Pulmonary artery endothelial cell (primary cell): ENCODE measurements around the gene NUP210L. TPM values are rescaled to one million over a fixed set of nuclear protein-coding genes. Genes with fewer than 3 reads are reported as not detected.

ENCODE experiments used
- DNase-seq: peaks from one replicate; pipeline ENCODE4 v3.0.0-alpha.2; 2011; ENCODE audit warnings: low read depth, low spot score
- total RNA-seq: library from RNA; depleted of rRNA; stranded (reverse); fragments of >200 nt; gene quantifications from 2 replicates; pipeline ENCODE4 v1.2.3, GENCODE V29; 2014

Gene NUP210L
- total RNA-seq, 1 donor from 2014 or later: 0.07 TPM

DNA sequence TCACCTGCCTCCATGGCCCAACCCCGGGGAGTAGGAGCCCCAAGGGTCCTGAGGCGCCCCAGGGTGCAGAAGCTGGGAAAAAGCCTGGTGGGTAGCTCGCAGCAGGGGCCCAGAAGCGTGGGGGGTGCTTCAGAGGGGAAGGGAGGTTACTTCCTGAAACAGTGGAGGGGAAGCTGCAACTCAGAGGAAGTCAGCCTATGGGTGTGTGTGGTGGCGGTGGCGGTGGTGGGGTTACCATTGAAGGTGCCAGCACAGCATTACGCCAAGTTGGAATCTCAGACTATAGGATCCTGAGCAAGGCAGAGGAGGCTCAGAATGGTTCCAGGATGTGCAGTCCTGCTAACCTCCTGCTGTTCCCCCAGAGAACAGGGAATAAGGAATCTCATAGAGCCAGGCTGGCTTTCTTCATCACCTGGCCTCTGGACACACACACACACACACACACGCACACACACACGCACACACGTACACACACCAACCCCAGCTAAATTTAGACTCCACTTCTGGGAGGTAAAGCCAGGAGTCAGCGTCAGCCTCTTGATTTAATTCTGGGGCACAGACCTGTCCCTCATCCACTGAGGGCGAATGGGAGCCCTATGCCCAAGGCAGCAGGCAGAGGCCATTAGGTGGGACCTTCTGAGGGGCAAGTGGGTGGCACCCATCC, 209.6 kb downstream of the NUP210L start:
- DNase-seq: no peak

DNA sequence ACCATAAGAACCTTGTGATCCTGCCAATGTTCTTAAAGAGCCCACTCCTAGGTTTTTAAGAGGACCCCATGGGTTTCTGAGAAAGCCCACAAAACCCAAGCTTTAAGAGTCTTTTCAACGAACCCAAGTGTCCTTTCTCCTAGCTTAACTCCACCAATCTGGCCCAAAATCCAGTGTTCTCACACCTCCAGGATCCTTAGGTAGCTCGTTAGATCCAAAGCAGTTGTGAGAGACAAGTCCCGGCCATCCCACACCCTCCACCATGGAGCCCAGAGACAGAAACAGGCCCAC, 210.1 kb downstream of the NUP210L start:
- DNase-seq: no peak

- no peak for DNase-seq
Observed at GRCh38 chr1:153944005-153944826, 210.7 kb downstream of the NUP210L start.

DNA sequence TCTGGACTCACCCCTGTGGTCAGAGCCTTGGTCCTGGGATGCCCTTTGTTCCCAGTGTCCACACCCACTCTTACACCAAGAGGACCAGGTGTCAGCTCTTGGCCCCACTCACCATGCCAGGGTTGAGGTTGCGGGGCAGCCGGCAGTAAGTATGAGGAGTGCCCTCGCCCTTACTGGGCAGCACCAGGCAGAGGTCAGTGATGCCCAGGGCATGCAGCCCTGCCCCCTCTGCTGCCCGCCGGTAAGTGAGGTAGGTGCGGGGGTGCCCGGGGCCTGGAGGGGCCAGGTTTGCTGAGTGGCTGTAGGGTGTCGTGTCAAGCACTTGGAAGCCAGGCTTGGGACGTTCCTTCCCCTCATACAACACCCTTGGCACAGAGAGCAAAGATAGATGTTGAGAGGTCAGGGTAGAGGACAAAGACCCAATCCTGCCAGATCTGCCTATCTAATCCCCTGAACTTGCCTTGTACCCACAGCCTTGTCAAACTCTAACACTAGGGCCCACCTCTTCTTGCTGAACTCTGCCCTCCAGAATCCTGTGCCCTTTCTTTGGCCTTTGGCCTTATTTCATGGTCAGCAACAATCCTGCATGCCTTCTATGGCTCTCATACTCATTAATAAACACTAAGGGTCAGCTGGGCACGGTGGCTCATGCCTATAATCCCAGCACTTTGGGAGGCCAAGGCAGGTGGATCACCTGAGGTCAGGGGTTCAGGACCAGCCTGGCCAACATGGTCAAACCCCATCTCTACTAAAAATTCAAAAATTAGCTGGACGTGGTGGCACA, 211.9 kb downstream of the NUP210L start:
- DNase-seq: no peak

Other genes with a start within 250 kb of the NUP210L start
- 4.2 and 4.7 TPM in 2 replicates for gene GATAD2B, start 232.1 kb downstream of the NUP210L start, total RNA-seq
- 11.9 and 14.7 TPM in 2 replicates for gene DENND4B, start 208.4 kb downstream of the NUP210L start, total RNA-seq
- 2.4 and 2.8 TPM in 2 replicates for gene CRTC2, start 196.5 kb downstream of the NUP210L start, total RNA-seq
- 102 and 132 TPM in 2 replicates for gene SLC39A1, start 191.5 kb downstream of the NUP210L start, total RNA-seq
- gene CREB3L4, start 187.2 kb downstream of the NUP210L start, total RNA-seq: 7.6 and 10.0 TPM in 2 replicates
- gene JTB, start 177.4 kb downstream of the NUP210L start, total RNA-seq: 97.2 and 145 TPM in 2 replicates
- 74.8 and 92.5 TPM in 2 replicates for gene RAB13, start 168.7 kb downstream of the NUP210L start, total RNA-seq
- gene RPS27, start 164.3 kb downstream of the NUP210L start, total RNA-seq: 917 and 1,559 TPM in 2 replicates
- 575 and 1,000 TPM in 2 replicates for gene TPM3, start 37.0 kb upstream of the NUP210L start, total RNA-seq
- gene CFAP141, start 51.3 kb upstream of the NUP210L start, total RNA-seq: not detected in 2 replicates
- gene UBAP2L, start 65.9 kb upstream of the NUP210L start, total RNA-seq: 62.6 and 73.6 TPM in 2 replicates
- gene HAX1, start 117.6 kb upstream of the NUP210L start, total RNA-seq: 118 and 122 TPM in 2 replicates
- gene AQP10, start 166.0 kb upstream of the NUP210L start, total RNA-seq: 0.07 and 0.13 TPM in 2 replicates
- gene ATP8B2, start 170.5 kb upstream of the NUP210L start, total RNA-seq: 77.0 and 112 TPM in 2 replicates